PC-3 (cell line): ENCODE measurements around the gene SMCO1.
"Not testable (repeated sequence)": the region's sequence is repeated elsewhere in the genome, so short reads cannot be mapped to it uniquely, and the experiment has no call there.

Experiments used
- EZH2 ChIP-seq: fragments of 300-600 bp; sonication (generic); IDR thresholded peaks from one replicate; pipeline ENCODE4 v1.6.1; 2017; ENCODE audit warnings: antibody characterized with exemption, mild to moderate bottlenecking, low read length; ENCODE audit not compliant: unreplicated experiment
- TF ChIP-seq, protein P1 (sequence below): fragments of 300-600 bp; sonication (generic); conservative IDR thresholded peaks from 2 replicates; pipeline ENCODE4 v1.5.1; 2017; ENCODE audit warnings: antibody characterized with exemption, low read depth, mild to moderate bottlenecking, low read length

DNA sequence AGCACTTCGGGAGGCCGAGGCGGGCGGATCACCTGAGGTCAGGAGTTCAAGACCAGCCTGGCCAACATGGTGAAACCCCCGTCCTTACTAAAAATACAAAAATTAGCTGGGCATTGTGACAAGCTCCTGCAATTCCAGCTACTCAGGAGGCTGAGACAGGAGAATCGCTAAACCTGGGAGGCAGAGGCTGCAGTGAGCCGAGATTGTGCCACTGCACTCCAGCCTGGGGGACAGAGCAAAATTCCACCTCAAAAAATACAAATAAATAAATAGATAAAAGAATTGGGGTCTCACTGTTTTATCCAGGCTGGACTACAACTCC, 11.1 kb downstream of the SMCO1 start:
- TF ChIP-seq, protein P1, sequence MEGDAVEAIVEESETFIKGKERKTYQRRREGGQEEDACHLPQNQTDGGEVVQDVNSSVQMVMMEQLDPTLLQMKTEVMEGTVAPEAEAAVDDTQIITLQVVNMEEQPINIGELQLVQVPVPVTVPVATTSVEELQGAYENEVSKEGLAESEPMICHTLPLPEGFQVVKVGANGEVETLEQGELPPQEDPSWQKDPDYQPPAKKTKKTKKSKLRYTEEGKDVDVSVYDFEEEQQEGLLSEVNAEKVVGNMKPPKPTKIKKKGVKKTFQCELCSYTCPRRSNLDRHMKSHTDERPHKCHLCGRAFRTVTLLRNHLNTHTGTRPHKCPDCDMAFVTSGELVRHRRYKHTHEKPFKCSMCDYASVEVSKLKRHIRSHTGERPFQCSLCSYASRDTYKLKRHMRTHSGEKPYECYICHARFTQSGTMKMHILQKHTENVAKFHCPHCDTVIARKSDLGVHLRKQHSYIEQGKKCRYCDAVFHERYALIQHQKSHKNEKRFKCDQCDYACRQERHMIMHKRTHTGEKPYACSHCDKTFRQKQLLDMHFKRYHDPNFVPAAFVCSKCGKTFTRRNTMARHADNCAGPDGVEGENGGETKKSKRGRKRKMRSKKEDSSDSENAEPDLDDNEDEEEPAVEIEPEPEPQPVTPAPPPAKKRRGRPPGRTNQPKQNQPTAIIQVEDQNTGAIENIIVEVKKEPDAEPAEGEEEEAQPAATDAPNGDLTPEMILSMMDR = not testable (repeated sequence)
- not testable (repeated sequence) for TF ChIP-seq EZH2
